ENCODE data around the gene LGALS3.

LGALS3 gene

GRCh38 chr14:55133416-55133815, 4.4 kb downstream of the LGALS3 start (continued):
- TF ChIP-seq RARB (CRISPR knock-in tag; IDR thresholded peaks at IDR 0.05), result no peak

GRCh38 chr14:55136241-55136640, 7.2 kb downstream of the LGALS3 start:
- TF ChIP-seq GLIS3 (CRISPR knock-in tag; IDR thresholded peaks at IDR 0.05), result no peak
- no peak for TF ChIP-seq ARNTL (CRISPR knock-in tag; IDR thresholded peaks at IDR 0.05; ENCODE audit: borderline replicate concordance, low read depth)
- no peak for TF ChIP-seq TOX (CRISPR knock-in tag; IDR thresholded peaks at IDR 0.05; ENCODE audit: borderline replicate concordance)
- no peak for TF ChIP-seq BACH2 (CRISPR knock-in tag; IDR thresholded peaks at IDR 0.05; ENCODE audit: borderline replicate concordance)
- no peak for TF ChIP-seq TCF4 (CRISPR knock-in tag; IDR thresholded peaks at IDR 0.05; ENCODE audit: borderline replicate concordance)
- TF ChIP-seq ZNF70 (CRISPR knock-in tag; IDR thresholded peaks at IDR 0.05), result no peak
- TF ChIP-seq PATZ1 (CRISPR knock-in tag; IDR thresholded peaks at IDR 0.05; ENCODE audit: borderline replicate concordance), result no peak
- TF ChIP-seq OSR1 (CRISPR knock-in tag; IDR thresholded peaks at IDR 0.05), result no peak
- TF ChIP-seq ZFP30 (CRISPR knock-in tag; IDR thresholded peaks at IDR 0.05), result no peak
- TF ChIP-seq TSHZ2 (CRISPR knock-in tag; IDR thresholded peaks at IDR 0.05), result no peak
- no peak for TF ChIP-seq ZNF8 (CRISPR knock-in tag; IDR thresholded peaks at IDR 0.05)
- no peak for TF ChIP-seq SNAI2 (CRISPR knock-in tag; IDR thresholded peaks at IDR 0.05)
- no peak for TF ChIP-seq CSDC2 (CRISPR knock-in tag; IDR thresholded peaks at IDR 0.05)
- TF ChIP-seq CSRNP3 (CRISPR knock-in tag; IDR thresholded peaks at IDR 0.05), result no peak
- no peak for TF ChIP-seq ZFP3 (CRISPR knock-in tag; IDR thresholded peaks at IDR 0.05)
- TF ChIP-seq POU6F1 (CRISPR knock-in tag; IDR thresholded peaks at IDR 0.05; ENCODE audit: borderline replicate concordance, low read depth), result no peak
- TF ChIP-seq RARB (CRISPR knock-in tag; IDR thresholded peaks at IDR 0.05), result no peak
- no peak for TF ChIP-seq ZC3H10 (CRISPR knock-in tag; IDR thresholded peaks at IDR 0.05)
- TF ChIP-seq CREB5 (CRISPR knock-in tag; IDR thresholded peaks at IDR 0.05; ENCODE audit: low read depth), result no peak
- peak; percentile 82 for ATAC-seq

GRCh38 chr14:55136885-55137786, 8.1 kb downstream of the LGALS3 start:
- no peak for TF ChIP-seq POU6F1 (CRISPR knock-in tag; IDR thresholded peaks at IDR 0.05; ENCODE audit: borderline replicate concordance, low read depth)
- TF ChIP-seq CREB5 (CRISPR knock-in tag; IDR thresholded peaks at IDR 0.05; ENCODE audit: low read depth), result no peak
- TF ChIP-seq ISL1 (CRISPR knock-in tag; IDR thresholded peaks at IDR 0.05), result no peak
- TF ChIP-seq ZNF8 (CRISPR knock-in tag; IDR thresholded peaks at IDR 0.05), result no peak
- TF ChIP-seq ZFP30 (CRISPR knock-in tag; IDR thresholded peaks at IDR 0.05), result no peak
- TF ChIP-seq CSDC2 (CRISPR knock-in tag; IDR thresholded peaks at IDR 0.05), result no peak
- TF ChIP-seq ZNF565 (CRISPR knock-in tag; conservative IDR thresholded peaks at IDR 0.05; ENCODE audit: low read depth), result no peak
- no peak for TF ChIP-seq BACH2 (CRISPR knock-in tag; IDR thresholded peaks at IDR 0.05; ENCODE audit: borderline replicate concordance)
- peak; percentile 39 for ATAC-seq
